Measurements from ENCODE around the gene VAT1.

The VAT1 gene

GRCh38 chr17:42985225-42985624 is 37.0 kb downstream of the VAT1 start:
- Histone ChIP-seq H3K9ac (ENCODE audit: low read depth, low read length) (no peak overlapping the region), H3K79me2 (ENCODE audit: insufficient read depth, low read length) (peaks cover 37% of the 10 kb centered on the region), H4K20me1 (ENCODE audit: insufficient read depth, low read length) (peaks cover 6% of the 10 kb centered on the region)

GRCh38 chr17:42982266-42982665 is 39.9 kb downstream of the VAT1 start:
- H3K9ac ChIP-seq (ENCODE audit: low read depth, low read length), result no peak overlapping the region
- peaks cover 39% of the 10 kb centered on the region for H3K79me2 ChIP-seq (ENCODE audit: insufficient read depth, low read length)
- no peak for ATAC-seq (ENCODE audit: insufficient read depth, low read depth)
- H3K4me2 ChIP-seq (ENCODE audit: insufficient read depth, low read length), result peak overlapping the region; percentile 99
- H3K9me3 ChIP-seq (ENCODE audit: insufficient read depth, low read length, severe bottlenecking), result peaks cover 10% of the 10 kb centered on the region
- no peak overlapping the region for H2AFZ ChIP-seq (ENCODE audit: low read depth, low read length)
- peaks cover 44% of the 10 kb centered on the region for H3K36me3 ChIP-seq (ENCODE audit: insufficient read depth, low read length)
- H3K27me3 ChIP-seq (ENCODE audit: insufficient read depth, low read length, poor library complexity), result no peaks in the 10 kb centered on the region
- peaks cover 24% of the 10 kb centered on the region for H3K4me1 ChIP-seq (ENCODE audit: insufficient read depth, low read length)
- peak overlapping the region in 1 of 2 experiments; percentile 81; a peak in 2 of 4 replicates for H3K4me3 ChIP-seq (ENCODE audit: low read depth in 1 of 2, low read length in 2 of 2)
- no peak overlapping the region for H3K27ac ChIP-seq (ENCODE audit: low read length)
- DNase-seq, result no peak
- TF ChIP-seq, protein P1, sequence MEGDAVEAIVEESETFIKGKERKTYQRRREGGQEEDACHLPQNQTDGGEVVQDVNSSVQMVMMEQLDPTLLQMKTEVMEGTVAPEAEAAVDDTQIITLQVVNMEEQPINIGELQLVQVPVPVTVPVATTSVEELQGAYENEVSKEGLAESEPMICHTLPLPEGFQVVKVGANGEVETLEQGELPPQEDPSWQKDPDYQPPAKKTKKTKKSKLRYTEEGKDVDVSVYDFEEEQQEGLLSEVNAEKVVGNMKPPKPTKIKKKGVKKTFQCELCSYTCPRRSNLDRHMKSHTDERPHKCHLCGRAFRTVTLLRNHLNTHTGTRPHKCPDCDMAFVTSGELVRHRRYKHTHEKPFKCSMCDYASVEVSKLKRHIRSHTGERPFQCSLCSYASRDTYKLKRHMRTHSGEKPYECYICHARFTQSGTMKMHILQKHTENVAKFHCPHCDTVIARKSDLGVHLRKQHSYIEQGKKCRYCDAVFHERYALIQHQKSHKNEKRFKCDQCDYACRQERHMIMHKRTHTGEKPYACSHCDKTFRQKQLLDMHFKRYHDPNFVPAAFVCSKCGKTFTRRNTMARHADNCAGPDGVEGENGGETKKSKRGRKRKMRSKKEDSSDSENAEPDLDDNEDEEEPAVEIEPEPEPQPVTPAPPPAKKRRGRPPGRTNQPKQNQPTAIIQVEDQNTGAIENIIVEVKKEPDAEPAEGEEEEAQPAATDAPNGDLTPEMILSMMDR (IDR thresholded peaks at IDR 0.05; ENCODE audit: borderline replicate concordance, extremely low read depth, low read length, poor library complexity, severe bottlenecking), result no peak
- no peak for TF ChIP-seq EZH2 (IDR thresholded peaks at IDR 0.05; ENCODE audit: borderline replicate concordance, low read depth, low read length, severe bottlenecking)
- peaks cover 6% of the 10 kb centered on the region for H4K20me1 ChIP-seq (ENCODE audit: insufficient read depth, low read length)

More at GRCh38 chr17:42985225-42985624, 37.0 kb downstream of the VAT1 start:
- TF ChIP-seq, protein P1 (IDR thresholded peaks at IDR 0.05; ENCODE audit: borderline replicate concordance, extremely low read depth, low read length, poor library complexity, severe bottlenecking), result no peak
- TF ChIP-seq EZH2 (IDR thresholded peaks at IDR 0.05; ENCODE audit: borderline replicate concordance, low read depth, low read length, severe bottlenecking), result no peak
- no peak for DNase-seq
- Histone ChIP-seq H3K9me3 (ENCODE audit: insufficient read depth, low read length, severe bottlenecking) (no peaks in the 10 kb centered on the region), H3K4me3 (ENCODE audit: low read depth in 1 of 2, low read length in 2 of 2) (no peak overlapping the region), H3K4me1 (ENCODE audit: insufficient read depth, low read length) (peaks cover 18% of the 10 kb centered on the region), H2AFZ (ENCODE audit: low read depth, low read length) (no peak overlapping the region), H3K36me3 (ENCODE audit: insufficient read depth, low read length) (peaks cover 73% of the 10 kb centered on the region), H3K27ac (ENCODE audit: low read length) (no peak overlapping the region), H3K27me3 (ENCODE audit: insufficient read depth, low read length, poor library complexity) (no peaks in the 10 kb centered on the region), H3K4me2 (ENCODE audit: insufficient read depth, low read length) (no peak overlapping the region)
- no peak for ATAC-seq (ENCODE audit: insufficient read depth, low read depth)

- peak overlapping the region; percentile 99 for H3K4me2 ChIP-seq (ENCODE audit: insufficient read depth, low read length)
- H3K4me3 ChIP-seq (ENCODE audit: low read depth in 1 of 2, low read length in 2 of 2), result peak overlapping the region; percentile 59 to 81
- ATAC-seq (ENCODE audit: insufficient read depth, low read depth) (peak; percentile 71), DNase-seq (peak; percentile 54)
- no peaks in the 10 kb centered on the region for H3K27me3 ChIP-seq (ENCODE audit: insufficient read depth, low read length, poor library complexity)
- H4K20me1 ChIP-seq (ENCODE audit: insufficient read depth, low read length), result peaks cover 6% of the 10 kb centered on the region
- peaks cover 10% of the 10 kb centered on the region for H3K9me3 ChIP-seq (ENCODE audit: insufficient read depth, low read length, severe bottlenecking)
- H3K79me2 ChIP-seq (ENCODE audit: insufficient read depth, low read length), result peaks cover 39% of the 10 kb centered on the region
- H3K9ac ChIP-seq (ENCODE audit: low read depth, low read length), result peak overlapping the region; percentile 78
- H3K4me1 ChIP-seq (ENCODE audit: insufficient read depth, low read length), result peaks cover 24% of the 10 kb centered on the region
- peak overlapping the region; percentile 63 for H3K27ac ChIP-seq (ENCODE audit: low read length)
- H2AFZ ChIP-seq (ENCODE audit: low read depth, low read length), result peak overlapping the region; percentile 89
- TF ChIP-seq EZH2 (IDR thresholded peaks at IDR 0.05; ENCODE audit: borderline replicate concordance, low read depth, low read length, severe bottlenecking), result no peak
- TF ChIP-seq, protein P1 (IDR thresholded peaks at IDR 0.05; ENCODE audit: borderline replicate concordance, extremely low read depth, low read length, poor library complexity, severe bottlenecking), result peak; percentile 54
- peaks cover 32% of the 10 kb centered on the region for H3K36me3 ChIP-seq (ENCODE audit: insufficient read depth, low read length)
These were observed 41.3 kb downstream of the VAT1 start for GRCh38 chr17:42980766-42981397.
